KMS-11 (cell line): ENCODE measurements around the gene UBR3.

Experiments
- H2AFZ ChIP-seq: fragments of 200-600 bp; sonication (generic); 2 replicates; pipeline ENCODE4 v1.6.1; 2016; ENCODE audit warnings: antibody characterized with exemption, mixed run types, low read depth
- H3K27ac ChIP-seq: fragments of 200-600 bp; sonication (generic); 2 replicates; pipeline ENCODE4 v1.6.1; 2016; ENCODE audit warnings: mild to moderate bottlenecking, mixed run types
- H3K27me3 ChIP-seq: fragments of 200-600 bp; sonication (generic); 2 replicates; pipeline ENCODE4 v1.6.1; 2017; ENCODE audit warnings: mild to moderate bottlenecking, low read depth, mixed run types, moderate library complexity; ENCODE audit not compliant: insufficient read depth
- H3K36me3 ChIP-seq: fragments of 200-600 bp; sonication (generic); 2 replicates; pipeline ENCODE4 v1.6.1; 2017; ENCODE audit warnings: mild to moderate bottlenecking, mixed run types; ENCODE audit not compliant: insufficient read depth
- H3K4me1 ChIP-seq: fragments of 200-600 bp; sonication (generic); 2 replicates; pipeline ENCODE4 v1.6.1; 2016; ENCODE audit warnings: mild to moderate bottlenecking, low read depth, mixed run types; ENCODE audit not compliant: poor library complexity, severe bottlenecking
- H3K4me2 ChIP-seq: fragments of 200-600 bp; sonication (generic); 2 replicates; pipeline ENCODE4 v1.7.0; 2016; ENCODE audit warnings: mild to moderate bottlenecking, mixed run types
- H3K4me3 ChIP-seq: fragments of 200-600 bp; sonication (generic); IDR thresholded peaks from 2 replicates; pipeline ENCODE4 v1.6.1; 2017; ENCODE audit warnings: low read depth, low read length, mixed read lengths; ENCODE audit not compliant: insufficient read depth
- H3K79me2 ChIP-seq: fragments of 200-600 bp; sonication (generic); 2 replicates; pipeline ENCODE4 v1.6.1; 2016; ENCODE audit warnings: low read depth, mixed run types; ENCODE audit not compliant: insufficient read depth
- H3K9ac ChIP-seq: fragments of 200-600 bp; sonication (generic); 2 replicates; pipeline ENCODE4 v1.6.1; 2016; ENCODE audit warnings: mild to moderate bottlenecking, mixed run types
- H4K20me1 ChIP-seq: fragments of 200-600 bp; sonication (generic); 2 replicates; pipeline ENCODE4 v1.6.1; 2016; ENCODE audit warnings: mild to moderate bottlenecking, mixed run types; ENCODE audit not compliant: insufficient read depth
- CTCF ChIP-seq: fragments of 200-600 bp; sonication (generic); conservative IDR thresholded peaks from 2 replicates; pipeline ENCODE4 v1.6.1; 2017; ENCODE audit warnings: low read depth, mild to moderate bottlenecking, antibody characterized with exemption, low read length, moderate library complexity, mixed read lengths

Gene UBR3

GRCh38 chr2:169968743-169969142 is 141.5 kb downstream of the UBR3 start:
- no peak for TF ChIP-seq CTCF
- no peaks in the 10 kb centered on the region for H4K20me1 ChIP-seq

GRCh38 chr2:169975221-169975620 is 148.0 kb downstream of the UBR3 start:
- Histone ChIP-seq H3K9ac (no peak overlapping the region), H3K36me3 (0 out of 2 replicates have a peak, but pooled peaks cover 3% of the 10 kb centered on the region), H3K4me3 (no peak overlapping the region), H3K27me3 (no peaks in the 10 kb centered on the region), H3K79me2 (no peaks in the 10 kb centered on the region), H2AFZ (no peak overlapping the region), H3K4me1 (no peaks in the 10 kb centered on the region), H4K20me1 (no peaks in the 10 kb centered on the region), H3K27ac (no peak overlapping the region), H3K4me2 (no peak overlapping the region)
- no peak for TF ChIP-seq CTCF

More at GRCh38 chr2:169968743-169969142, 141.5 kb downstream of the UBR3 start:
- H3K4me2 ChIP-seq, result no peak overlapping the region
- H3K36me3 ChIP-seq, result no peaks in the 10 kb centered on the region
- no peaks in the 10 kb centered on the region for H3K27me3 ChIP-seq
- H3K4me3 ChIP-seq, result no peak overlapping the region
- no peak overlapping the region for H3K27ac ChIP-seq
- no peaks in the 10 kb centered on the region for H3K79me2 ChIP-seq
- no peaks in the 10 kb centered on the region for H3K4me1 ChIP-seq
- H2AFZ ChIP-seq, result no peak overlapping the region
- no peak overlapping the region for H3K9ac ChIP-seq

- Histone ChIP-seq H3K79me2 (no peaks in the 10 kb centered on the region), H4K20me1 (no peaks in the 10 kb centered on the region), H2AFZ (no peak overlapping the region), H3K27ac (no peak overlapping the region), H3K4me3 (no peak overlapping the region), H3K9ac (no peak overlapping the region), H3K36me3 (0 out of 2 replicates have a peak, but pooled peaks cover 3% of the 10 kb centered on the region), H3K27me3 (no peaks in the 10 kb centered on the region), H3K4me1 (peaks cover under 1% of the 10 kb centered on the region), H3K4me2 (no peak overlapping the region)
- no peak for TF ChIP-seq CTCF
Measured at GRCh38 chr2:169976335-169976851, 149.1 kb downstream of the UBR3 start.

- Histone ChIP-seq H2AFZ (no peak overlapping the region), H3K27me3 (no peaks in the 10 kb centered on the region), H3K4me3 (no peak overlapping the region), H3K4me1 (peaks cover 8% of the 10 kb centered on the region), H3K9ac (no peak overlapping the region), H3K4me2 (no peak overlapping the region), H4K20me1 (no peaks in the 10 kb centered on the region), H3K36me3 (0 out of 2 replicates have a peak, but pooled peaks cover 3% of the 10 kb centered on the region), H3K79me2 (no peaks in the 10 kb centered on the region), H3K27ac (no peak overlapping the region)
- no peak for TF ChIP-seq CTCF
Measured at GRCh38 chr2:169977530-169977929, 150.3 kb downstream of the UBR3 start.
